BLaER1 treated with 17β-estradiol and CSF1 and Interleukin-3, amounts not matched to agents 10 nM and 100 nM (cell line): Measurements from ENCODE around the gene PTPRM.

Experiments used
- H3K27ac ChIP-seq, 11 experiments: shearing (Covaris generic); formaldehyde crosslinking; 2 replicates each; pipeline ENCODE4 v1.8.1; 2022
- H3K27me3 ChIP-seq, 11 experiments: shearing (Covaris generic); formaldehyde crosslinking; 2 replicates each; pipeline ENCODE4 v1.8.1; 2022
- H3K36me3 ChIP-seq, 11 experiments: shearing (Covaris generic); formaldehyde crosslinking; 2 replicates each; pipeline ENCODE4 v1.8.1; 2022
- H3K4me1 ChIP-seq, 10 experiments: shearing (Covaris generic); formaldehyde crosslinking; 2 replicates each; pipeline ENCODE4 v1.8.1; 2022
- H3K4me2 ChIP-seq, 11 experiments: shearing (Covaris generic); formaldehyde crosslinking; 2 replicates each; pipeline ENCODE4 v1.8.1; 2022
- H3K4me3 ChIP-seq, 10 experiments: shearing (Covaris generic); formaldehyde crosslinking; 2 replicates each; pipeline ENCODE4 v1.8.1; 2022
- H3K9ac ChIP-seq, 11 experiments: shearing (Covaris generic); formaldehyde crosslinking; 2 replicates each; pipeline ENCODE4 v1.8.1; 2022
- H3K9me3 ChIP-seq, 11 experiments: shearing (Covaris generic); formaldehyde crosslinking; replicated peaks in 1 of 11; 2 replicates each; pipeline ENCODE4 v1.8.1; 2022
- H4K20me1 ChIP-seq, 11 experiments: shearing (Covaris generic); formaldehyde crosslinking; 2 replicates each; pipeline ENCODE4 v1.8.1; 2022
- Cebpa-rat ChIP-seq, 11 experiments: shearing (Covaris generic); IDR thresholded peaks; 2 replicates each; pipeline ENCODE4 v1.8.1; 2022

PTPRM gene

GRCh38 chr18:7562491-7562890 lies 4.6 kb upstream of the PTPRM start:
- Histone ChIP-seq H4K20me1 (peaks cover 0 to 4% (median 0%) of the 10 kb centered on the region in 11 experiments; a peak in 3 of 22 replicates), H3K27ac (no peak overlapping the region), H3K27me3 (peaks cover 17 to 33% (median 31%) of the 10 kb centered on the region in 11 experiments), H3K9ac (no peak overlapping the region), H3K9me3 (no peaks in the 10 kb centered on the region), H3K4me2 (peak overlapping the region in 2 of 11 experiments; percentile 10 to 21; a peak in 1 of 22 replicates), H3K4me1 (peaks cover 0 to 19% (median 6%) of the 10 kb centered on the region in 10 experiments; a peak in 8 of 20 replicates), H3K4me3 (no peak overlapping the region), H3K36me3 (no peaks in the 10 kb centered on the region)
- no peak for TF ChIP-seq Cebpa-rat (IDR thresholded peaks at IDR 0.05)

- peaks cover 9 to 26% (median 16%) of the 10 kb centered on the region in 10 experiments for H3K4me1 ChIP-seq
- no peak for TF ChIP-seq Cebpa-rat (IDR thresholded peaks at IDR 0.05)
- peak overlapping the region in 3 of 10 experiments; percentile 73 to 88 (median 79); a peak in 3 of 20 replicates for H3K4me3 ChIP-seq
- H3K9ac ChIP-seq: peak overlapping the region in 2 of 11 experiments; percentile 82 to 88; a peak in 3 of 22 replicates
- peak overlapping the region in 10 of 11 experiments; percentile 84 to 100 (median 98); a peak in 17 of 22 replicates for H3K4me2 ChIP-seq
- no peak overlapping the region for H3K27ac ChIP-seq
- no peaks in the 10 kb centered on the region for H3K9me3 ChIP-seq
- no peaks in the 10 kb centered on the region for H3K36me3 ChIP-seq
- H3K27me3 ChIP-seq: peaks cover 48 to 65% (median 63%) of the 10 kb centered on the region in 11 experiments
- H4K20me1 ChIP-seq: peaks cover 0 to 22% (median 11%) of the 10 kb centered on the region in 11 experiments; a peak in 11 of 22 replicates
These were observed 1.4 kb upstream of the PTPRM start for GRCh38 chr18:7565677-7566076.

- Histone ChIP-seq H3K9me3 (no peaks in the 10 kb centered on the region), H3K4me1 (peaks cover 9 to 26% (median 16%) of the 10 kb centered on the region in 10 experiments), H3K27me3 (peaks cover 50 to 71% (median 67%) of the 10 kb centered on the region in 11 experiments), H3K9ac (peak overlapping the region; percentile 67 to 88 (median 79)), H3K4me3 (peak overlapping the region; percentile 67 to 88 (median 78)), H3K27ac (peak overlapping the region in 5 of 11 experiments; percentile 41 to 83 (median 75); a peak in 10 of 22 replicates), H3K4me2 (peak overlapping the region; percentile 84 to 100 (median 99)), H4K20me1 (peaks cover 0 to 22% (median 11%) of the 10 kb centered on the region in 11 experiments; a peak in 11 of 22 replicates), H3K36me3 (no peaks in the 10 kb centered on the region)
- no peak for TF ChIP-seq Cebpa-rat (IDR thresholded peaks at IDR 0.05)
These were observed 911 bp upstream of the PTPRM start for GRCh38 chr18:7566244-7566566.

DNA sequence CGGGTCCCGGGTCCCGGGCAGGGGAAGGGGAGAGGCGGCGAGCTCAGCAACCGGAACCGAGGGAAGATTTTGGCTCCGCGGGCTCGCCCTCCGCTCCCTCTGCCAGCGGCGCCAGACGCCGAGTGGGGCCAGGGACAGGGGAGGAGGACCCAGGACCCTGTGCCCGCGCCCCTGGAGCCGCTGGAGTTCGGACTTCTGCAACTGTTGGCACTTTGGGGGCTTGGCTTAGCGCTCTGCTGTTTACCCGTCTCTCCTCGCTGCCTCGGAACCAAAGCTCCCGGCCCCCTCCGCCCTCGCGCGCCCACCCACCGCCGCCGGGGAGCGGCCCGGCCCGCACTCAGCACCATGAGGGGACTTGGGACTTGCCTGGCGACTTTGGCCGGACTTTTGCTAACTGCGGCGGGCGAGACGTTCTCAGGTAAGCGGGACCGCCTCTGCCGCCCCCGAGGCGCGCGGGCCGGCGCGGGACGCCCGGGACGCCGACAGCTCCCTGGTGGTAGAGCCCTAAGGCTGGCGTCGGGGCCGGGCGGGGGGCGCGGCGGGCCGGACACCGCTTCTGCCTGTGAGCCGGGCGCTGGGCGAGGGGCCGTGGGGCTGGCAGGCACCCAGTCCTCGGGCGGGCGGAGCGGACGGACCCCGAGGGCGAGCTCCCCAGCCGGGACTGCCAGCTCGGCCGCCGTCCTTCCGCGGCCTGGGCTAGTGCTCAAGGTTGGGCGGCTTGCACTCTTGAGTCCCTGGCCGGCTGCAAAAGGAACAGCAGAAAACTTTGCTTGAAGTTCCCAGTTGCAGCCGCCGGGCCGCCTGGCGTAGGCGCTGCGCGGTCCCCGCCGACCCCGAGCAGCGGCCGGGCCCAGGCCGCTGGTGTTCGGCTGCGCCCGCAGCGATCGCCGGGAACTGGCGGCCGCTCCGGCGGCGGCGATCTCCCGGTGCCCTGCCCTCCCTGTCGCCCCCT lies 634 bp downstream of the PTPRM start:
- peak overlapping the region; percentile 67 to 88 (median 78) for H3K4me3 ChIP-seq
- H3K9ac ChIP-seq: peak overlapping the region; percentile 67 to 88 (median 79)
- peaks cover 50 to 75% (median 71%) of the 10 kb centered on the region in 11 experiments for H3K27me3 ChIP-seq
- no peaks in the 10 kb centered on the region for H3K36me3 ChIP-seq
- H3K4me2 ChIP-seq: peak overlapping the region; percentile 95 to 100 (median 99)
- peaks cover 9 to 21% (median 17%) of the 10 kb centered on the region in 10 experiments for H3K4me1 ChIP-seq
- peak overlapping the region in 8 of 11 experiments; percentile 4 to 83 (median 46); a peak in 10 of 22 replicates for H3K27ac ChIP-seq
- H4K20me1 ChIP-seq: peaks cover 0 to 22% (median 11%) of the 10 kb centered on the region in 11 experiments; a peak in 11 of 22 replicates
- no peaks in the 10 kb centered on the region for H3K9me3 ChIP-seq
- no peak for TF ChIP-seq Cebpa-rat (IDR thresholded peaks at IDR 0.05)

DNA sequence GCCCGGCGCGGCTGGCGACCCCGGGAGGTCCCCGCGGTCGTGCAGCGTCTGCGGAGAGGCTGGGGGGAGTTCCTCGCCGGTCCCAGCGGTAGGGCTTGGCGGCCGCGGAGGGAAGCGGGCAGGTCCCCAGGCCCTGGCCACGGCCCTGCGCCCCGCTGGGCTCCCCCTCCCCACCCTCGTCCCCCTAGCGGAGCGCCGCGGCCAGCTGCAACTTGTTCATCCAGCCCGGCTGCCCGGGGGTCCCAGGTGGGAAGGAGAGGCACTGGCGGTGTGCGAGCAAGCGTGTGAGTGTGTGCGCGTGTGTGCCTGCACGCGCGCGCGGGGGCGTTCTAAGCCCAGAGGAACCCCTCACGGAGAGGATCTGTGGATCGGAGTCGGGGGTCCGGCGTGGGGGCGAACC lies 1.3 kb downstream of the PTPRM start:
- Histone ChIP-seq H4K20me1 (peaks cover 0 to 22% (median 11%) of the 10 kb centered on the region in 11 experiments; a peak in 11 of 22 replicates), H3K9me3 (no peaks in the 10 kb centered on the region), H3K36me3 (no peaks in the 10 kb centered on the region), H3K27me3 (peaks cover 50 to 75% (median 71%) of the 10 kb centered on the region in 11 experiments), H3K4me2 (peak overlapping the region; percentile 95 to 100 (median 99)), H3K27ac (peak overlapping the region in 3 of 11 experiments; percentile 69 to 83 (median 75); a peak in 5 of 22 replicates), H3K4me3 (peak overlapping the region; percentile 67 to 88 (median 78)), H3K9ac (peak overlapping the region; percentile 67 to 88 (median 79)), H3K4me1 (peaks cover 9 to 28% (median 17%) of the 10 kb centered on the region in 10 experiments)
- TF ChIP-seq Cebpa-rat (IDR thresholded peaks at IDR 0.05): no peak

DNA sequence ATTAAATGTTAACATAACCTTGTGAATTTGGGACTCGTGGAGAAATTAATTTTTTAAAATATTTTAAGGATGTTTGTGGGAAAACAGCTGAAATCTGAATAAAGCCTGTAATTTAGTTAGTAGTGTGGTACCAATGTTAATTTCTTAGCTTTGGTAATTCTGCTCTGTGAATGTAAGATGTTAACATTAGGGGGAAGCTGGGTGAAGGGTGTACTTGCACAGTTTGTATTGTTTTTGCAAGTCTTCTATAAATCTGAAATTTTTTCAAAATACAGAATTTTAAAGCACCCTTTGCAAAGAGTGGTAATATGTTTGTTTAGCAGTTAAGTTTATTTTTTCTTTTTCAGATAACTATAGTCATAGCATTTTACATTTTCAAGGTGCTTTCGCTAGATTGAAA lies 4.5 kb downstream of the PTPRM start:
- Histone ChIP-seq H3K9ac (no peak overlapping the region), H3K27ac (no peak overlapping the region), H3K4me2 (no peak overlapping the region), H3K27me3 (peaks cover 33 to 52% (median 48%) of the 10 kb centered on the region in 11 experiments), H3K4me1 (peaks cover 7 to 37% (median 12%) of the 10 kb centered on the region in 10 experiments), H3K4me3 (no peak overlapping the region), H3K9me3 (no peaks in the 10 kb centered on the region), H3K36me3 (no peaks in the 10 kb centered on the region), H4K20me1 (peaks cover 0 to 22% (median 11%) of the 10 kb centered on the region in 11 experiments; a peak in 10 of 22 replicates)
- no peak for TF ChIP-seq Cebpa-rat (IDR thresholded peaks at IDR 0.05)

DNA sequence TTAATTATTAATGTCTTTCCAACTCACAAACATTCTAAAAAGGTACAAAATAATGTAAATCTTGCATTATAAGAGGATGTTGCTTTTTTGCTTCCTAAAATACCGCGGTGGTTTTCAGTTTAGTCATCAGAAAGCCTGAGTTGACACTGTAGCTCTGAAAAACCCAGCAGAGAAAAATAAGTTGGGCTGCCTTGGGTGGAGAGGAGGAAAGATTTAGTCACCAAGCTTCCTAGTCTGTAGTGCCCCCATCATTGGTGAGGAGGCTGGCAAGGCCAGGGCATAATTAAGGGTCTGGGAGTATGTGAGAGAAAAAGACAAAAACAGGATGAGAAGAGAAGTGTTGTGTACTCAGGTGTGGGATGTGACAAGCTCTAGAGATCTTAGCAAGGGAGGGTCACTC lies 5.7 kb downstream of the PTPRM start:
- Histone ChIP-seq H3K36me3 (no peaks in the 10 kb centered on the region), H3K4me3 (no peak overlapping the region), H3K9me3 (no peaks in the 10 kb centered on the region), H3K4me2 (peak overlapping the region in 4 of 11 experiments; percentile 10 to 82 (median 64); a peak in 7 of 22 replicates), H3K27me3 (peaks cover 31 to 40% (median 36%) of the 10 kb centered on the region in 11 experiments), H3K9ac (no peak overlapping the region), H3K4me1 (peaks cover 7 to 38% (median 10%) of the 10 kb centered on the region in 10 experiments), H3K27ac (no peak overlapping the region), H4K20me1 (peaks cover 0 to 18% (median 9%) of the 10 kb centered on the region in 11 experiments; a peak in 10 of 22 replicates)
- no peak for TF ChIP-seq Cebpa-rat (IDR thresholded peaks at IDR 0.05)

- H3K4me3 ChIP-seq: no peak overlapping the region
- peaks cover 0 to 33% (median 0%) of the 10 kb centered on the region in 10 experiments; a peak in 7 of 20 replicates for H3K4me1 ChIP-seq
- no peaks in the 10 kb centered on the region for H3K9me3 ChIP-seq
- no peaks in the 10 kb centered on the region for H3K36me3 ChIP-seq
- peak overlapping the region in 3 of 11 experiments; percentile 34 to 55 (median 37); a peak in 5 of 22 replicates for H3K4me2 ChIP-seq
- H3K9ac ChIP-seq: no peak overlapping the region
- TF ChIP-seq Cebpa-rat (IDR thresholded peaks at IDR 0.05): no peak
- no peak overlapping the region for H3K27ac ChIP-seq
- peaks cover 3 to 12% (median 8%) of the 10 kb centered on the region in 11 experiments for H3K27me3 ChIP-seq
- no peaks in the 10 kb centered on the region; a peak in 1 of 22 replicates for H4K20me1 ChIP-seq
These were observed 8.4 kb downstream of the PTPRM start for GRCh38 chr18:7575465-7576028.
